ENCODE data around the gene DNASE1L3. TPM values are rescaled to one million over a fixed set of nuclear protein-coding genes. Genes with fewer than 3 reads are reported as not detected.
A peak's percentile ranks its signal among the peaks of the same experiment; 100 is the strongest.

Gene DNASE1L3
- total RNA-seq, 1 experiment from 2014 or later, result 0.36 TPM

- Histone ChIP-seq H3K9ac (ENCODE audit: low read length) (no peak overlapping the region), H3K4me2 (ENCODE audit: low read length) (peak overlapping the region; percentile 12; the same call in 1 of the 2 replicates), H3F3A (ENCODE audit: low read length, unreplicated experiment) (peaks cover 4% of the 10 kb centered on the region), H4K20me1 (ENCODE audit: low read length) (no peaks in the 10 kb centered on the region), H3K27me3 (ENCODE audit: low read length) (no peaks in the 10 kb centered on the region), H3K4me1 (ENCODE audit: insufficient read depth, low read length) (peaks cover 26% of the 10 kb centered on the region), H3K4me3 (ENCODE audit: low read length) (no peak overlapping the region), H3K27ac (ENCODE audit: low read length) (peak overlapping the region; percentile 45), H3K36me3 (ENCODE audit: low read depth, low read length) (no peaks in the 10 kb centered on the region), H2AFZ (ENCODE audit: low read length) (no peak overlapping the region), H3K79me2 (ENCODE audit: low read length) (no peaks in the 10 kb centered on the region), H3K9me2 (replicated peaks; ENCODE audit: low read length) (no peaks in the 10 kb centered on the region), H3K9me3 (ENCODE audit: low read length) (no peaks in the 10 kb centered on the region)
- no TSS peak for BruUV-seq (replicated peaks)
- intact Hi-C loops (cut with micrococcal nuclease), result loop anchor here (10.0 kb wide), 1 partner anchor 235 kb away; no protein-coding TSS in a partner anchor
- DNase-seq, result no peak
- ATAC-seq, result no peak
- TF ChIP-seq EZH2 (IDR thresholded peaks at IDR 0.05; ENCODE audit: low read length, unreplicated experiment), result no peak
- ChIA-PET POLR2A (ENCODE audit: unreplicated experiment) (no interaction called here), CTCF (interaction anchor here (0.6 to 1.0 kb wide), 2 partner anchors 37 to 158 kb away, joined by 3 to 4 read pairs; no protein-coding TSS in a partner anchor)
Measured at GRCh38 chr3:58180099-58180880, 30.5 kb downstream of the DNASE1L3 start.

- H3K4me2 ChIP-seq (ENCODE audit: low read length), result no peak overlapping the region
- peaks cover 34% of the 10 kb centered on the region for H3K4me1 ChIP-seq (ENCODE audit: insufficient read depth, low read length)
- intact Hi-C loops (cut with micrococcal nuclease), result loop anchor here (5.0 to 10.0 kb wide), 2 partner anchors 227 to 235 kb away; no protein-coding TSS in a partner anchor
- BruUV-seq (replicated peaks), result no TSS peak
- no peaks in the 10 kb centered on the region for H3K36me3 ChIP-seq (ENCODE audit: low read depth, low read length)
- no peaks in the 10 kb centered on the region for H3K27me3 ChIP-seq (ENCODE audit: low read length)
- POLR2A ChIA-PET (ENCODE audit: unreplicated experiment), result no interaction called here
- H2AFZ ChIP-seq (ENCODE audit: low read length), result no peak overlapping the region
- no peaks in the 10 kb centered on the region for H3K9me2 ChIP-seq (replicated peaks; ENCODE audit: low read length)
- CTCF ChIA-PET, result interaction anchor here (0.6 to 2.0 kb wide), 3 partner anchors 8 to 157 kb away, joined by 4 to 9 read pairs (median 5); no protein-coding TSS in a partner anchor
- H3F3A ChIP-seq (ENCODE audit: low read length, unreplicated experiment), result peaks cover 9% of the 10 kb centered on the region
- no peaks in the 10 kb centered on the region for H3K79me2 ChIP-seq (ENCODE audit: low read length)
- ATAC-seq (no peak), DNase-seq (no peak)
- no peak overlapping the region for H3K4me3 ChIP-seq (ENCODE audit: low read length)
- no peaks in the 10 kb centered on the region for H4K20me1 ChIP-seq (ENCODE audit: low read length)
- H3K9me3 ChIP-seq (ENCODE audit: low read length), result no peaks in the 10 kb centered on the region
- H3K9ac ChIP-seq (ENCODE audit: low read length), result no peak overlapping the region
- no peak overlapping the region for H3K27ac ChIP-seq (ENCODE audit: low read length)
- TF ChIP-seq EZH2 (IDR thresholded peaks at IDR 0.05; ENCODE audit: low read length, unreplicated experiment) (no peak), CTCF (conservative IDR thresholded peaks at IDR 0.05; ENCODE audit: low read depth, low read length) (no peak), EZH2phosphoT487 (IDR thresholded peaks at IDR 0.05; ENCODE audit: borderline replicate concordance, low read length) (no peak)
Measured at GRCh38 chr3:58179235-58180098, 31.3 kb downstream of the DNASE1L3 start.

- BruUV-seq (replicated peaks), result no TSS peak
- TF ChIP-seq EZH2 (IDR thresholded peaks at IDR 0.05; ENCODE audit: low read length, unreplicated experiment) (no peak), CTCF (conservative IDR thresholded peaks at IDR 0.05; ENCODE audit: low read depth, low read length) (no peak), EZH2phosphoT487 (IDR thresholded peaks at IDR 0.05; ENCODE audit: borderline replicate concordance, low read length) (no peak)
- peaks cover 9% of the 10 kb centered on the region for H3F3A ChIP-seq (ENCODE audit: low read length, unreplicated experiment)
- DNase-seq, result no peak
- H3K27ac ChIP-seq (ENCODE audit: low read length), result no peak overlapping the region
- H3K36me3 ChIP-seq (ENCODE audit: low read depth, low read length), result no peaks in the 10 kb centered on the region
- no peak overlapping the region for H3K9ac ChIP-seq (ENCODE audit: low read length)
- H3K4me3 ChIP-seq (ENCODE audit: low read length), result no peak overlapping the region
- ATAC-seq, result no peak
- POLR2A ChIA-PET (ENCODE audit: unreplicated experiment), result no interaction called here
- CTCF ChIA-PET, result interaction anchor here (0.9 to 2.0 kb wide), 3 partner anchors 9 to 127 kb away, joined by 4 to 9 read pairs (median 5); partner anchors contain the start of genes HTD2 and RPP14
- H3K4me1 ChIP-seq (ENCODE audit: insufficient read depth, low read length), result peaks cover 40% of the 10 kb centered on the region
- no peaks in the 10 kb centered on the region for H3K79me2 ChIP-seq (ENCODE audit: low read length)
- H3K9me3 ChIP-seq (ENCODE audit: low read length), result no peaks in the 10 kb centered on the region
- intact Hi-C loops (cut with micrococcal nuclease), result loop anchor here (5.0 kb wide), 1 partner anchor 226 kb away; no protein-coding TSS in a partner anchor
- no peaks in the 10 kb centered on the region for H4K20me1 ChIP-seq (ENCODE audit: low read length)
- H3K9me2 ChIP-seq (replicated peaks; ENCODE audit: low read length), result no peaks in the 10 kb centered on the region
- no peak overlapping the region for H2AFZ ChIP-seq (ENCODE audit: low read length)
- H3K27me3 ChIP-seq (ENCODE audit: low read length), result no peaks in the 10 kb centered on the region
- H3K4me2 ChIP-seq (ENCODE audit: low read length), result no peak overlapping the region
Measured at GRCh38 chr3:58178528-58179234, 32.1 kb downstream of the DNASE1L3 start.

Measured in PC-3 (cell line).